ENCODE results near the gene USP31.

Gene USP31

DNA sequence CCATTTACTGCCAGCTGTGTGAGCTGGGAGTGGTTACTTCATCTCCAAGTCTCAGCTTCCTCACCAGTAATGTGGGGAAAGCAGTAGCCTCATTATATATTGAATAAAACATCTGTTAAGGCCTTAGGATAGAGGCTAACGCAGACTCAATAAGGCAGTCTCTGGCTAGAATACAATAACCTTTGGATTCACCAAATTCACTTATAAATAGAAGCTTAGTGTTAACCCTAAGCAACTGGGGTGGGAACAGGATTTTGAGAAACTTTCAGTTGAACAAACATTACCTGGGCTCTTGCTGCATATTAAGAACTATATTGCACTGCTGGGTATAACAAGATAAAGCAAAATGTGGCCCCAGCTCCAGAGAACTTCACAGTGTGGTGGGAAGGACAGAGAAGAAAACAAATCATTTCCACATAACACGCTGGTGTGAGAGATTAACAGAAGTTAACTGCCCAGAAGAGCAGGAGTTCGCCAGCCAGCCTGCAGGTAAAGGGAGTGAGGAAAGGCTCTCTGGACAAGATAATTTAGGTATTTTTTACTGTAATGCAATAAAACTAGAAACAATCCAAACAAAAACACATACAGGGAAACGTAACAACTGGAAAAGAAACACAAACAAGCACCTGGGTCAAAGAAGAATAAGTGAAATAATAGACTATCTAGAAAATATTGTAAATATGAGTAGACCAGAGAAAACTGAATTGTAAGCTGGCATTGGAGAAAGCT is 57.0 kb downstream of the USP31 start:
- DNase-seq = no peak

DNA sequence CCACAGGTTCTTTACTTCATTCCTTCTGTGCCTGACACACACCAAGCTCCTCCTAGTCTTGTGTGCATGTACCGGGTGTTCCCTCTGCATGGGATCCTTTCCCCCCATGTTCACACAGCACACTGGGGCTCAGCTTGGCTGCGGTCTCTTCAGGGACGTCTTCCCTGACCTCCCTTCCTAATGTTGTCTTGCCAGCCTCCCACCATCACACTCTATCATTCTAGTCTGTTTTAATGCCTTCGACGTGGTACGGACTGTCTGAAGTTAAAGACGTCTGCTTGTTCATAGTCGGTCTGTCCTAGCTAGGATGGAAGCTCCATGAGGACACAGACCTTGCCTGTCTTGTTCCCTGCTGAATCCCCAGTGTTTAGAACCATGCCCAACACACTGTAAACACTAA is 60.1 kb downstream of the USP31 start:
- DNase-seq = no peak

DNA sequence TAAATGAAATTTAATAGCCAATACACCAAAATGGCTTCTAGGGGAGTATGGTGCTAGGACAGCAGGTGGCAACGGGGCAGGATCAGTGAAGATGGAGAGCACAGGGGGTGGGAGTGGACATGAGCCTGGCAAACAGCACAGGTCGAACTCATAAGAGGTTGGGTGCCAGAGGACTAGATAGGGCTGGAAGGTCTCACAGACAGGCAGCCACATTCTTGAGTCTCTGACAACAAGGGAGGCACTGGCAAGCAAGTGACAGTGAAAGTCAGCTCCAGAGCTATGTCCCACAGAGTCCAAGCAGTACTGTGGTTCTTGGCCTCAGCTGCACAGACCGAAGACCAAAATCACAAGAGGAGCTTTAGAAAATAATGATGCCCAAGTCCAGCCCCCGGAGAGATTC is 61.2 kb downstream of the USP31 start:
- no peak for DNase-seq

DNA sequence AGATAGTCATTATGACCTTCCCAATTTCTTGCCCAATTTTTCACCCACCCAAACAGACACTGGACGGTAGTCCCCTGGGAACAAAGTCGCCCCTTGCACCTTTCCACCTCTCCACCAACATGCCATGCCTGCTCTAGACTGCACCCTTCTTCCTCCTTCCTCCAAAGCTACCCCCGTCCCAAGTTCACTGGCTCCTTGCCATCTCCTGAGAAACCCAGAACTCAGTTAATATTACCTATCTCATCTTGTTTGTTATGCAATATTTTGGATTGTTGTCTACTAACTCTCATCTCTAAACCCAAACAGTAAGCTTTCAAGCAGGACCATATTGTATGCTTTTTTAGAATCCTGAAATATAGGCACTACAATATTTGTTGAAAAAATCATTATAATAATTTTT is 63.3 kb downstream of the USP31 start:
- DNase-seq = no peak

DNA sequence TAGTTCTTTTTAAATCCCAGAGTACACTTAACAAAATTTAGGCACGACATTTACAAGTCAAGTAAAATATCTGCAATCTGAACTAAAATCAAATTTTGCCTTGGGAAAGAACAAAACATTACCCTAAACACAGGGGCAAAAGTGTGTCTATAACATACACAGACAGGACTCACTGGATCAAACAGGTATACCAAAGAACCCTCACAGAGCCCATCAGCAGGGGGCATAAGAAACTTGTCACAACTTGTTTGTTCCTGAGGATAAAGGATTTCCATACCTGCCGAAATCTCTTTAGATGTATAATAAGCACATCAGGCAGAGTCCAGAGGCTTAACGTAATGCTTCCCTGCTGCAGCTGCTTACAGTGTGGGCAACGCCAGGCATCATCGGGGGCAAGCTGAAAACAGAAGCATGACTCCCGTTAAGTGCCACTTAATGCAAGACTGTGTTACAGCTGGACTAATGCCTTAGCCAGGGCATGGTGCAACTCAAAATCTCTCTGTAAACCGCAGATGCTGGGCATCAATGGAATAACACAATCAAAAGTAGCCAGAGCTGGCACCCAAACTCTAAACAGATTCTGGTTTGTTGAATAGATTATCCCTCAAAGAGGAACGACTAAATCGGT is 67.0 kb downstream of the USP31 start:
- no peak for DNase-seq

DNA sequence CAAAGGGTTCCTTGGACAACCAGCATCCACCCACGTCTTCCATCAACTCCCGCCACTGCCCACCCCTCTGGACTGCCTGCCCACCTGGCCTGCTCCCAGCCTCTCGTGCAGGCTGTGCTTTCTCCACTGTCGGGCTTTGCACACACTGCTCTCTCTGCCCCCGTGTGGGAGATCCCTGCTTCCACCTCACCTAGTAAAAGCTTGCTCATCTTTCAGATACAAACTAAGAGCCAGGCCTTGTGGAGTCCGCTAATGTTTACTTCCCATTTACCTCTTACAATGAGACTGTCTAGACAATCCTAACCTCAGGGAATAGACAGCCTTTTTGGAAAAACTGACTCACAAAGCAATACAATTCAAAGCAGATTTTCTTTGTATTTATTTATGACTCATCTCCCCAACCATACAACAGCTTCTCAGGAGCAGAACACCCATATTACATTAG is 67.6 kb downstream of the USP31 start:
- DNase-seq = no peak

DNA sequence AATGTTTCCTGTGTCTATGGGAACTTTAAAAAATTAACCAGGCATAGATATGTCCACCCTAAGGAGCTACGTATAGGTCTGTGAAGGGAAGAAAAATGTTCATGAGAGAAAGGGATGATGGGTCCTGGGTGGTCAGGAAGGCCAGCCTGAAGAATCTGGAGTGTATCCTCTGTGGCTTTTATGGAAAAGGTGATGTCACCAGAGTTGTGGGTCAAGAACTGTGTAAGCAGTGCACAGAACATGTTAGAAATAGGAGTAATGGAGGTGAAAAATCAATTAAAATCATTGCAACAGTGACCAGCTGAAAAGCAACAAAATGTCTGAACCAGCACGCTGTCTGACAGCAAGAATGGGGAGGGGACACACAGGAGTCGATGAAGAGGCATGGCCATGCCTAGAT is 68.5 kb downstream of the USP31 start:
- no peak for DNase-seq

DNA sequence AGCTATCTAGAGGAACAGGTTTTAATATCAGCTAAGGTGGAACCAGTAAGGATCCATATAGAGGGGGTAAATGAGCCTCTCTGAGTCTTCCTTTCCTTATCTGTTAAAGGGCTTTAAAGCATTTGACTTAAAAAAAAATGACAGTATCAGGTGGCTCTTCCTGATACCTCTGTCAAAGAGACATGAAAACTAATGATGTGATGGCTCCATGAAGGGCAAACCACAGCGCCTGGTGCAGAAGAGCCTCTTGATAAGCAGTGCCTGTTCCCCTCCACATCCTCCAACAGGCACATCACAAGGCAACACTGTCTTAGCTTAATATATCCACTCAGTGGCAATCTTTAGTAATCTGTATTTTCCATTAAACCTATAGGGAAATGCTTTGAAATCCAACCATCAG is 68.9 kb downstream of the USP31 start:
- DNase-seq = no peak

DNA sequence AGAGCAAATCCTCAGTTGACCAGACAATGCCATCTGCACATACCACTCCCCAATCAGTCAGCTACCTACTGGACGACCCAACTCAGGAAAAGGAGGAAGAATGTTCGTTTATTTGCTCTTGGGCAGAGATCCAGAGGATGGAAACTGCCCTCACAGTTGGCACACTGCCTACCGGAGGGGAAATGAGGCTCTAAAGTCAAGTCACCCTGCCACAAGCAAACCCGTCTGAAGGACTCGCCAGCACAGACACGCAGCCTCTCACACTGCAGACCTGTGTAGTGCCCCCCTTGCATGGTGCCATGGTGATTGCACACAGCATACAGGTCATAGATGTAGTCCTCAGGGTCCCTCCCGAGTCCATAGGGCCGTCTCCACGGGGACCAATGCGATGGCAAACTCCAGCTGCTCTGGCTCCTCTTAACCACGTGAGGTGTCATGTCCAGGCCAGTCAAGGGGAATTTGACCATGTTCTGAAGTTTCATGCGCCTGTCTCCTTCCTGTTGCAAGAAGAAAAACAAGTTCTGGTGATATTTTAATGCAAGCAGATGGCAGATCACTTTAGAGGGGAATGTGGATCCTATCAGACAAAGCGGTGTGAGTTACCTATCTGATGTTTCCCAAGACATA is 69.5 kb downstream of the USP31 start:
- no peak for DNase-seq

DNA sequence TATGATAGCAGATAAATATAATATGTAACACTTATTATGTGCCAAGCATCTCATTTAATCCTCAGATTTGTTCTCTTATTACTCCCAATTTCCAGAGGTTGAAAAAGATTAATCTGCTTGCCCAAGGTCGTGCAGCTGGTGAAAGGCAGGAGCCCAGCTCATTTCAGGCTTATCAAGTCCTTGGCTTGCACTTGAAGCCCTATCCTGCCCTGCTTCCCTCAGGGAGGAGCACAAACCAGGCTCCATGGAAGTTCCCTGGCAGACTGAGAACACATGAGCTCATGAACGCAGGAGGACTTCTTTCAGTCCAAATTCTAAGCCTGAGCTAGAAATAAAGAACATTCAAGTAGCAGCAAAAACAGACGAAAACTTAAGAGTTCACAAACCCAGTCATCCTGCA is 74.8 kb downstream of the USP31 start:
- DNase-seq = no peak

DNA sequence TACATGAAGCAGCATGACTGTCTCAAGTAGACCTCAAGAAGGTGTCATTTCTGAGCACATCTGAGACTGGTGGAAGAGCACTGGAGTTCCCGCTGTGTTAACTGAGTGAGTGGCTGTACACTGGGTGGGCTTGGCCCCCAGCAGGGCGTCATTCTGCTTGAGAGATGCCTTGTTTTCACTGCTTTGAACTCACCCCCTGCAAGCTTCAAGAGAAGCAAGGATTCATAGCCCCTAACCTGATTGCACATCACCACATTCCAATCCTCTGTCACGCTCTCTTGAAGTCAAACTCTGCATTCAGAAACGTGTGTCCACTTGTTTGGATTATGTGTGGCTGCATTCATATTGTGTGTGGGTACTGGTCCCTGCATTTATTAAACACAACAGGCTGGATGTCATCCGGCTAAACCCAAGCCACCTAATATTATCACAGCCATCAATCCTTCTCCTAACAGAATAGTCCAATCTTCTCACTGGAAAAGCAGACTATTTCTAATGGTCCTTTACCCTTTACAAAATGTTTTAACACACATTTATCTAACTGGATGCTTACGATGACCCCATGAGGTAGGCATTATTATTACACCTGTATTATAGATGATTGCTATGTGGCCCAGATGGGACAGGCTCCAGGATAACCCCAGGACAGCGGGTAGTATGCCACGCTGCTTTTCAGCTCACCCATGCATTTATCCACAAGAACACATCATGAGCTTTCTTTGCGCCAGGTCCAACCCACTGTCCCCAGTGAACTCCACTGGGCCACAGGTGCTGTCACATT is 76.3 kb downstream of the USP31 start:
- no peak for DNase-seq

DNA sequence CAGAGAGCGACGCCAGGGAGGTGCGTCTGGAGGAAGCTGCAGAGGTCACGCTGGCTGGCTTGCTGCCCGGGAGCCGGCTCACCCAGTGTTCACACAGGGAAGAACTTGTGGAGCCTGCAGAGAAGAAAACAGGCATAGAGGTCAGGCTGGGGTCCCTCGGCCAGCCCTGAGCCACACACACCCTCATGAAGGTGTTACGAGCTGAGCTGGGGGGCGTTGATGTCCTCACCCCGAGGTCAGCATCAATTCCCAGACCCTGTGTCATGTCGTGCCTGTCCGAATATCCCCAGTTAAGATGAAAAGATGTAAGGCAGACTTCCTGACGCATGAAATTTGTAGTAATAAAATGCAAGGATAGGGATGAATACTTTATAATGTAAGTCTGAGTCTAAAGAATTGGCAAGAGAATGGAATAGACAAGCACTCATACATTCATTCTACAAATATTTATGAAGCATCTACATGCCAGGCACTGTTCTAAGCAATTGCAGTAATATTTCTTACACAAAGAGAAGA is 77.1 kb downstream of the USP31 start:
- DNase-seq = no peak

DNA sequence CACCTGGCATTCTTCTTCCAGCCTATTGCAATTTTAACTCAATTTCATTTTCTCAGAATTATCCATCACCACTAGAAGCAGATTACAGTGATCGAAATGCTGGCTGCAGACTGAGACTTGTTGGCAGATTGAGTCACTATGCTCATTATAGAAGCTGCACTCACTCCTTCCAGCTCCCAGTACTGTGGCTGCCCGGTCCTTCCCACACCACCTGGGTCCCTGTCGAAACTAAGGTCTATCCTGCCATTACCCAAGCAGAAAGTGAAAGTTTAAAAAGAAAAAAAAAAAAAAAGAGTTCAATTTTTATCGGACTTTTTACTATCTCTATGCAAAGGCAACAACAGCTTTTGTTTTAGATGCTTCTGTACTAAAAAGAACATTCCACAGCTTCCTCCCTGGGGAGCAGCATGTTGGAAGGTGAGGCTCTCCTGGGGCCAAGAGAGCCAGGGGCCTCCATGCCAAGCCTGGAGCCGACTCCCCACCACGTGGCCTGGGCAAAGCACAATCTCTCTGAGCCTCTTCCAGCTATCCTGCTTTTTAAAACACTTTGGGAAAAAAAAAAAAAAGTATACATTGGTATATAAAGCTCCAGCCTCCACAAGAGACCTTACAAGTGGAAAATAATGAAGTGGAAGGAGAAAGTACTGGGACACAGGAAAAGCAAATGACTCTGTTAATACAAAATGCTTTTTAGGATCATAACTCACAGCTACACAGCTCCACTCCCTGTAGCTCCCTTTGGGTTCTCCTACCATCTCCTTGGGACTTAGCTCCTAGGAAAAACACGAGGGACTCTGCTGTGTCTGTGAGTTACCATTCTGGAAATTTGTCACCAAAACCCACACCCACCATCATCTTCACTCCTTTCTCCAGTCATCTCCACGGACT is 77.8 kb downstream of the USP31 start:
- no peak for DNase-seq

DNA sequence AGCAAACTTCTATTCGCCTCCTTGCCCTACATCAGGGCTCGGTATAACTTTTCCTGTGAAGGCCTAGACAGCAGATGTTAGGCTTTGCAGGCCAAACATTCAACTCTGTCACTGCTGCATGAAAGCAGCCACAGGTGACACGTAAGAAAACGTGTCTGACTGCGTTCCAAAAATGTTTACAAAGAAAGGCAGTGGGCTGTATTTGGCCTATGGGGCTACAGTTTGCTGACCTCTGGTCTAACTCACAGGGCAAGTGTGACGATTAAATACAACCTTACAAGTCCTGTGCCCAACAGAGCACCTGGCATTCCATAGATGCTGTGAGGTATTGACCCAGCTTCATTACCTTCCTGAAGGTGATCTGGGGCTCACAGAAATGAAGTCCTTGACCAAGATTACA is 79.4 kb downstream of the USP31 start:
- no peak for DNase-seq

DNA sequence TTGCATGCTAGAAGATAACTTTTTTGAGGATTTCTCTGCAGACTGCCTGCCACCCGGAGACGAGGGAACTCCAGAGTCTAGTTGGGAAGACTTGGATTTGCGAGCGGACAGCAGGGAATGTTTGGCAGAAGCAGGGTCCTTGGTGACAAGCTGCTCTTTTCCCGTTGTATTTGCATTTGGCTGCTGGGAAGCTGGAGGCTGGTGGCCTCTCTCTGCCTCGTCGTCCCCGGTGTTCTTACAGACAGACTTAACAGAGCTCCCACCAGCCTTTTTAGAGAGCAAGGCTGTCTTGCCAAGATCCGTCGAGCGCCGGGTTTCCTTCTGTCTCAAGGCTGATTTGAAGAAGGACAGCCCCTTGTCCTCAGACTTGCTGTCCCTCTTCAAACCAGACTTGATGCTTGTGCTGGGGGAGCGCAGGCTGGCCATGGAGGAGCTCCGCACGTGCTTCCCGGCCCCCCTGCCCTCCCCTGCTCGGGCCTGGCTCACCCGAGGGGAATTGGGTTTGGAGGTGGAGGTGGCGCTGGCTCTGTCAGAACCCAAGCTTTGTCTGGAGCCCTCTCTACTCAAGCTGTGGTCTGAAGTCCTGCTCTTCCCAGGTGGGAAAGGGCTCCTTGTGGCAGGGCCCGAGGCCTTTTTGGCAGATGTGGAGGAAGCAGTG is 81.0 kb downstream of the USP31 start:
- DNase-seq = no peak

DNA sequence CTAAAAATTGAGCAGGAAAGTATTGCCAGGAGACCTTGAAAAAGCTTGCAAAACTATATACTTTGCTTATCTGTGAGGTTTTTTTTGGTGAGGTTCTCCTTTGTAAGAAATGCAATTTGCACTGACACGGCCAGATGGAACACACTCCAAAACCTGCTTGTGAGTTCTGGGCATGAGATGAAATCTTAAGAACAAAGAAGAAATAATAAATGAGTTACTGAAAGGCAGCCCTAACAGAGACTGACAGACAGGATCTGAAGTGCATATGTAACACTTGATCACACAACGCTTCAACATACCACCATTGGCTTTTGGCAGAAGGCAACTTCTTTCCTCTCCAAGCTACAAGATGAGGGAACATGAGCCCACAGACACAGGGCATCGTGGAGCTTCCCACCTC is 82.6 kb downstream of the USP31 start:
- DNase-seq = no peak

DNA sequence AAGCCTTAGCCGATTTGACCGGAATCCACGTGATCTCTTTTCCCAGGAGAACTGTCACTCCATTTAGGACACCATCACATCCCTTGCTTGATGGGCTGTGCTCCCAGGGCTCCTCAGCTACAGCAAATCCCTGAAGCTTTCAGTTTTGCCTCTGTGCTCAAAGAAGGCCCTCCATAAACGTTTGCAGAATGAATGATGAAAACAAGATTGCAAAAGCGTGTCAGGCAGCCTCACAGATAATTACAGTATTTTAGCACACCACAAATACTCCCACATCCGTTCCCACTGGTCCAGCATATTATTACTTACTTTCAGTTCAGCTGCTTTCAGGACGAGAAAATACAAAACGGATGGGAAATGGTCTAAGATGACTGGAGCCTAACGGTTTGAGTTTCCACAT is 84.6 kb downstream of the USP31 start:
- DNase-seq = no peak

DNA sequence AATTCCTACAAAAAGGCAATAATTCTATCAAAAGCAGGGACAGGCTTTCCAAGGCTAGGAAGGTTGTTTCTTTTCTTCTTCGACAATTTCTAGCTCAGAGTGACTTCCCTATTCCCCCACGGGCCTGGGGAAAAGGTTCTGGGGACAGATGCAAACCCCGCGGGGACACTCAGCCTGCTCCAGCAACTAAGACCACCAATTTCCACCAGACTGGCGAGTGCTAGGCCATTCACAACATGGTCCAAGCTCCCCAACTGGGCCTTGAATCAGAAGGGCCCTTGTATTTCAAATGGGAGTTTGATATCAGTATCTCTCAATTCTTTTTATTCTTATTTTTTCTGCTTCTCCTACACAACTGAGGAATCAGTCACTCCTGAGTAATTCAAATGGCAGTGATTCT is 86.7 kb downstream of the USP31 start:
- DNase-seq = no peak

DNA sequence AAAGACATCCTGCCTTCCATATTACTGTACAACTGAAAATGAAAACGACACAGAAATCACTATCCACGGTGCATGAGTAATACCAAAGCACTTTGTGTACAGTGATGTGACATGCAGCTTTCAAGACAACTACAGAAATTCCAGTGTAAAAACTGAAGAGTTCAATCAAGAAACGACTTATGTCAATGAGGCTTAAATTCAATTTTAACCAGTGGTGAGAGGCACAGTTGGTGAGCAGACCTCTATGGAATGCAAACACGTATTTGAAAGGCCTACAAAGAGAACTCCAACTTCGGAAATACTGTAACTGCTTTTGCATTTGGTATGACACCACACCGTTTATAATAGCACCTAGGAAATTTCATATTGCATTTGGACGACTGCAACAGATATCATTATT is 87.6 kb downstream of the USP31 start:
- DNase-seq = no peak

DNA sequence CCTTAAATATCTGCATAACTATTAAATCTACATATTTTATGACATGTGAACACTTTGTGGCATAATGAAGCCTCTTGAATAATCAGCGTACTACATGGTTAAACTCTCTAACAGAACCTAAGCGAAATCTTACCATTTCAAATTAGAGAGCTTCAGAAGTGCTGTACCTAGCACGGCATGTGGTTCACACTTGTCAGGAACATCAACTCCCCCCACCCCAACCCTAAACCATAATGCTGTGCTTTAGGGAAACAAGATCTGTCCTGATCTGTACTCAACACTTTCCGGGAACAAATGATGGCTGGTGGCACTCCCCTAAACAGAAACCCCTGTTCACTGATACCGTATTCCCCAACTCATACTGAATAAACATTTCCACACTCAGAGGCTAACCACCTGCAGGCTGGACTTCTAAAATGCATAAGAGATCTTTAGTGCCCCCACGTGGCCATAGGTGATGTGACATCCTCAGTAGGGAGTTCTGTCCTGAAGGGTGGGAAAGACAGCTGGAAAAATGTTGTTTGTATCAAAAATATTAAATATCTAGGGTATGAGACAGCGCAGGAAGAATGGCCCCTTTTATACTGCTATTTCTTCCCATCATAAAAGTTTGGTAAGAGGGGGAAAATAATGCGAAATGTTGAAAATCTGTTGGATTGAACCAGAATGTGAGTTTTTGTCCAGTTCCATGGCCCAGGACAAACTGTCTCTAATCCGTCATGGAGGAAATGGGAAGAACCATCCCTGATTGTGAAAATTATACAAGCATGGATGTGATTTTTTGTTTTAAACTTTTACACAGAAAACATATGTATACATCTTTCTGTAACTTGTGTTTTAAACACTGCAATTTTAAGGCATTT is 88.6 kb downstream of the USP31 start:
- peak; percentile 42 to 50 for DNase-seq

DNA sequence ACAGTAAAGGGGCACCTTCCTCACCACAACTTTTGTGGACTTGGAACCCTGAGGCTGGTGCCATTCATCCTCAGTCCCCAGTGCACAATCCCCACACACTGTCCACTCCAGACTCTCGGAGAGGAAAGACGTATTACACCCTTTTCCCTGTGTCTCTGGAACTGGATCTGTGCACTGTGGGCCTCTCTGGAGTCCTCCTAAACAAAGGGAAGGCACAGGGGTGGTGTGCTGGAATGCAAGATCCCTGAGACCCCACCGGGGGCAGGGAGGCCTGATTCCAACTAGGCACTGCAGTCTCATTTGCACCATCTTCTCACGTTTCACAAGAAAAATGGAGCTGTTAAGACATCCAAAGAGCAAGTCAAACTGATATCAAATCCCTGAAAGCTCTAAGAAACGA is 89.8 kb downstream of the USP31 start:
- no peak for DNase-seq
